ENCODE measurements around the gene TSC1. TPM values are rescaled to one million over a fixed set of nuclear protein-coding genes. Genes with fewer than 3 reads are reported as not detected.

The TSC1 gene
- total and polyA plus RNA-seq, 4 donors, result 8.9 to 61.3 (median 30.2) TPM

DNA sequence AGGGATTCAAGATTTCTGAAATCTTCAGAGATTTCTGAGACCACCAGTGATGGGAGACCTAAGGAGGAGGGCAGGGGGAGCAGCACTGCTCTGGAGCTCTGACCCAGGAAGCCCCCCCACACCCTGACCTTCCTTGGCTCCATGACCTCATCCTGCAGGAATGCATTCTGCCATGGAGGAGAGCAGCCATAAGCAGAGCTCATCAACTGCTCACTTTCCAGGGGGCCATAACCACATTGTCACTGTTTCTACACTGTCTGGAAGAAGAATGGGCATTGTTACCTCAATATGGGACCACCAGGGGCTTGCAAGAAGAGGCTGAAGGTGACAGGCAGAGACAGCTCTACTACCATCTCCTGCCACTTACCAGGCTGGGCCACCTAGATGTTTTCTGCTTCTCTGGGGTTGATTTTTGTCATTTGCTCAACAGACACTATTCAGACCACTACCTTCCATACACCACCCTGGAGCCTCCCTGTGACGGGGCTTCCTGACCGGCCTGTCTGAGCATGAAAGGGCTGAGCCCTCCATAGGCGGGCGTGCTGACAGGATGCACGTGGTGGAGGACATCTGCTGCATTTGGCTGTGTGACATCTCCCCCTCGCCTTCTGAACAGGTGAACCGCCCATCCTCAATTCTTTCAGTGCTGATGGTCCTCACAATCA, 2.3 kb upstream of the TSC1 start:
- intact Hi-C loops (cut with DNase I), result no loop called here

DNA sequence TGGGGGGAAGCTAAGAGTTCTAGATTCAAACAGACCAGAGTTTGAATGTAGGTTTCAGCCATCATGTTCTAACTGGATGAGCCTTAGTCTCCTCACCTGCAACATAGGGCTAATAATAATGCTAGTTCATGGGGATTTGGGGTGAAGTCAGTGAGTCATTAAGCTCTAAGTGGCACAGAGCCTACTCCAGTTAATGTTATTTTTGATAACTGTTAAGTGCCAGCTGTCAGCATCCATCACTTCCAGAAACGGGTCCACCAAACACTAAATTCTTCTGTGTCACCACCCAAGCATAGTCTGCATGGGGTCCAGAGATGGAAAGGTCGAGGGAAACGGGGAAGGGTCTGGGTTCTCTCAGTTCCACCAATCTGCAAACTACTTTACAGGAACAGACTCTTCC, 1.8 kb upstream of the TSC1 start:
- intact Hi-C loops (cut with DNase I), result no loop called here
- whole genome bisulfite sequencing, 2 donors, result 27 to 50% methylated on average over 3 of the region's 3 CpGs

More for the DNA sequence above, 2.3 kb upstream of the TSC1 start:
- no peak overlapping the region for H3K4me3 ChIP-seq (ENCODE audit: low read length in 2 of 2)
- 91 to 94% methylated on average over 7 of the region's 7 CpGs for WGBS, 2 donors
- ATAC-seq (ENCODE audit: low FRiP score), result no peak
- H3K9me3 ChIP-seq (ENCODE audit: control insufficient read depth, low read length), result no peaks in the 10 kb centered on the region
- no peaks in the 10 kb centered on the region for H3K36me3 ChIP-seq (ENCODE audit: control insufficient read depth in 1 of 2, insufficient read depth in 2 of 2, low read length in 1 of 2)
- H3K4me1 ChIP-seq (ENCODE audit: control insufficient read depth in 1 of 2, insufficient read depth in 2 of 2, low read length in 2 of 2), result no peaks in the 10 kb centered on the region
- H3K27ac ChIP-seq (ENCODE audit: low read depth in 1 of 2, low read length in 2 of 2), result no peak overlapping the region
- H3K27me3 ChIP-seq (ENCODE audit: control insufficient read depth in 1 of 2, insufficient read depth in 2 of 2, low read length in 1 of 2), result no peaks in the 10 kb centered on the region
- no peak for DNase-seq

DNA sequence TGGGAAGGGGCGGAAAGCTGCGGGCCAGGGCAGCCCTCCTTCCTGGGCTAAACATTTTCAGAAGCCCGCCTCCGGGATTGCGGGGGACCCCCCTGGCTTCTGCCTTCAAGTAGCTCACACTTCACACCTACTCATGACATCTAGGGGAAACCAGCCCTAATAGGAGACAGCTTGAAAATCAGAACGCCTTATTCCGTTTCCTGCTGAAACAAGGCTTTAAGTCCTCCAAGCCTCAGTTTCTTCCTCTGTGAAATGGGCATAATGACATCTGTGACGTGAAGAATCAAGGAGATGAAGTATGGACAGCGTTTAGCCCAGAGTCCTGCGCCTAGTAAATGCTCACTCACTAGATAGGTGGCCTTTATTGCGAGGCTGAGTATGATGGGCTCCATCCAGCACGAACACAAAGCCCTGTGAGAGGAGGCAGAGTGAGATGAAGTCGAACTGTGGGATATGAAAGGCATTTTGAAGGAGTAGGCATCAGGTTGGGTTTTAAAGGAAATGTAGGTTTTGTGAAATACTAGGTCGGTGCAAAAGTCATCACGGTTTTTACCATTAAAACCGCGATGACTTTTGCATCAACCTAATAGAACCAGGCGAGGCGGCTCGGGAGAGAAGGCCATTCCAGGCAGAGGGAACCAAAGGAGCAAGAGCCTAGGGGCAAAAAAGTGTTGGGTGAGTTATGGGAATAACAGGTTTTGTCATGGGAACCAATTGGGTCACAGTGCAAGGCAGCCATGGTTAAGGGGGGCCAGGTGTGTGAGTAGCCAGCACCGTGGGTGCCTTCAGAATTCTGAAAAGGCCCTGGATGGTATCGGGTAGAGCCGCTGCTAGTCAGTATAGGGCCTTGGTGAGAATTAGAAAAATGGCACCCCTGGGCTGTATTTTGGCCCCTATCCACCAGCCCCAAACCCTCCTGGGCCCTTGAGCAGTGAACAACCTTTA, 1.0 kb upstream of the TSC1 start:
- no peaks in the 10 kb centered on the region for H3K36me3 ChIP-seq (ENCODE audit: control insufficient read depth in 1 of 2, insufficient read depth in 2 of 2, low read length in 1 of 2)
- peak overlapping the region in 1 of 2 donors; percentile 46 for H3K27ac ChIP-seq (ENCODE audit: low read depth in 1 of 2, low read length in 2 of 2)
- intact Hi-C loops (cut with DNase I), result no loop called here
- no peak for DNase-seq
- no peaks in the 10 kb centered on the region for H3K4me1 ChIP-seq (ENCODE audit: control insufficient read depth in 1 of 2, insufficient read depth in 2 of 2, low read length in 2 of 2)
- H3K27me3 ChIP-seq (ENCODE audit: control insufficient read depth in 1 of 2, insufficient read depth in 2 of 2, low read length in 1 of 2), result no peaks in the 10 kb centered on the region
- no peaks in the 10 kb centered on the region for H3K9me3 ChIP-seq (ENCODE audit: control insufficient read depth, low read length)
- ATAC-seq (ENCODE audit: low FRiP score), result no peak
- 68 to 70% methylated on average over 23 of the region's 23 CpGs for WGBS, 2 donors
- peak overlapping the region; percentile 19 to 61 for H3K4me3 ChIP-seq (ENCODE audit: low read length in 2 of 2)

More for the DNA sequence above, 1.8 kb upstream of the TSC1 start:
- Histone ChIP-seq H3K4me1 (ENCODE audit: control insufficient read depth in 1 of 2, insufficient read depth in 2 of 2, low read length in 2 of 2) (no peaks in the 10 kb centered on the region), H3K27me3 (ENCODE audit: control insufficient read depth in 1 of 2, insufficient read depth in 2 of 2, low read length in 1 of 2) (no peaks in the 10 kb centered on the region), H3K36me3 (ENCODE audit: control insufficient read depth in 1 of 2, insufficient read depth in 2 of 2, low read length in 1 of 2) (no peaks in the 10 kb centered on the region), H3K27ac (ENCODE audit: low read depth in 1 of 2, low read length in 2 of 2) (no peak overlapping the region), H3K4me3 (ENCODE audit: low read length in 2 of 2) (no peak overlapping the region), H3K9me3 (ENCODE audit: control insufficient read depth, low read length) (no peaks in the 10 kb centered on the region)
- ATAC-seq (ENCODE audit: low FRiP score) (no peak), DNase-seq (no peak)

DNA sequence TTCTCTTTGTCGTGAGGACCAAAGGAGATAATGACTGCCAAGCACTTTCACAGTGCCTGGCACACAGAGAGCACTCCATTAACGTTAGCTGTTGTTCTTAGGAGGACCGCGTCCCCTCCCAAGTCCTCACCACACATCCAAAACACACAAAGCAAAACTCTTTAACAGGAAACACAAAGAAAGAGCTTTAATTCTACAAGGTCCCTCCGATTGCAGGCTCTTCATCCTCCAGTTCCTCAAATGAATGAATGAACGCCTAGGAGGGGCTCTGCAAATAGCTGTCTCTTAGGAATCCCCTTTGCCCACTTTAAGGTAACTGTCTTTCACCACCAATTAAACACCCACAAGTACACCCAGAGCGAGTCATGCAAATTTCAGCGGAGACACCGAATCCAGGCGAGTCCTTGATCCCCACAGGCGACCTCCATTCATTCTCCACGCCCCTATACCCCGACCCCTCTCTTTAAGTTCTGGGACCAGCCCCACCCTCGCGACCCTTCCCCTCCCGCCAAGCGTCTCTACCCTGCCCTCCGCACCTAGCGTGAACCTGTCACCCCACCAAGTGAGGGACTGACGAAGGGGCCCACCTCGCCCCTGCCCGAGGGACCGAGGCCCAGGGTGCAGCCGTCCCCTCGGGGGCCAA, 644 bp downstream of the TSC1 start:
- H3K36me3 ChIP-seq (ENCODE audit: control insufficient read depth in 1 of 2, insufficient read depth in 2 of 2, low read length in 1 of 2), result no peaks in the 10 kb centered on the region
- H3K4me1 ChIP-seq (ENCODE audit: control insufficient read depth in 1 of 2, insufficient read depth in 2 of 2, low read length in 2 of 2), result no peaks in the 10 kb centered on the region
- ATAC-seq (ENCODE audit: low FRiP score) (peak; percentile 2), DNase-seq (no peak)
- H3K27me3 ChIP-seq (ENCODE audit: control insufficient read depth in 1 of 2, insufficient read depth in 2 of 2, low read length in 1 of 2), result no peaks in the 10 kb centered on the region
- intact Hi-C loops (cut with DNase I), result loop anchor here in 1 of 2 donors (5.0 kb wide), 1 partner anchor 66 kb away; the partner anchor contains the start of genes AK8 and SPACA9
- WGBS, 2 donors, result 1% methylated on average over 25 of the region's 25 CpGs
- H3K9me3 ChIP-seq (ENCODE audit: control insufficient read depth, low read length), result no peaks in the 10 kb centered on the region
- H3K27ac ChIP-seq (ENCODE audit: low read depth in 1 of 2, low read length in 2 of 2), result peak overlapping the region in 1 of 2 donors; percentile 33
- H3K4me3 ChIP-seq (ENCODE audit: low read length in 2 of 2), result peak overlapping the region; percentile 75 to 85

GRCh38 chr9:132942541-132943182, 1.8 kb downstream of the TSC1 start:
- intact Hi-C loops (cut with DNase I), result loop anchor here in 1 of 2 donors (5.0 kb wide), 1 partner anchor 65 kb away; the partner anchor contains the start of genes AK8 and SPACA9
- DNase-seq, result no peak
- Histone ChIP-seq H3K4me3 (ENCODE audit: low read length in 2 of 2) (no peak overlapping the region), H3K4me1 (ENCODE audit: control insufficient read depth in 1 of 2, insufficient read depth in 2 of 2, low read length in 2 of 2) (no peaks in the 10 kb centered on the region), H3K36me3 (ENCODE audit: control insufficient read depth in 1 of 2, insufficient read depth in 2 of 2, low read length in 1 of 2) (no peaks in the 10 kb centered on the region), H3K9me3 (ENCODE audit: control insufficient read depth, low read length) (no peaks in the 10 kb centered on the region), H3K27me3 (ENCODE audit: control insufficient read depth in 1 of 2, insufficient read depth in 2 of 2, low read length in 1 of 2) (no peaks in the 10 kb centered on the region), H3K27ac (ENCODE audit: low read depth in 1 of 2, low read length in 2 of 2) (no peak overlapping the region)
- WGBS, 2 donors, result 52 to 53% methylated on average over 5 of the region's 5 CpGs
- ATAC-seq (ENCODE audit: low FRiP score), result no peak

DNA sequence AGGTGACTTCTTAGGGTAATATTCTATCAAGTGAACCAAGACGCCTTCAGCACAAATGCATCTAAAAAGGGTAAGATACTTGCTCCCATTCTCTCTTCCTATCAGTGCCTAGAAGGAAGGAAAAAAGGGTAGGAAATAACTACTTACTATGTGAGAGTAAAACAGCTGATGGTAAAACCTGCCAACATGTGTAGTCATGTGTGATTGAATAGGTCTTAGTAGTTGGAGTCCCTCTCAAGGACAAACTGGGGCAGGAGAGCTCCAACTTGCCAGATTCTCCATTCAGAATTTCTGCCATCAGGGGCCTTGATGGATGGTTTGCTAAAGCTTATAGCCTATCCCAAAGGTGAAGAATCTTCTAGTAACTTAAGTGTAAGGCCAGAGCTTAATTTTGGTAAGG, 5.2 kb downstream of the TSC1 start:
- no peaks in the 10 kb centered on the region for H3K27me3 ChIP-seq (ENCODE audit: control insufficient read depth in 1 of 2, insufficient read depth in 2 of 2, low read length in 1 of 2)
- no peak overlapping the region for H3K4me3 ChIP-seq (ENCODE audit: low read length in 2 of 2)
- DNase-seq (no peak), ATAC-seq (ENCODE audit: low FRiP score) (no peak)
- H3K9me3 ChIP-seq (ENCODE audit: control insufficient read depth, low read length), result no peaks in the 10 kb centered on the region
- 90 to 92% methylated on average over 1 of the region's 1 CpG for WGBS, 2 donors
- no peaks in the 10 kb centered on the region for H3K4me1 ChIP-seq (ENCODE audit: control insufficient read depth in 1 of 2, insufficient read depth in 2 of 2, low read length in 2 of 2)
- H3K36me3 ChIP-seq (ENCODE audit: control insufficient read depth in 1 of 2, insufficient read depth in 2 of 2, low read length in 1 of 2), result peaks cover 0 to 4% of the 10 kb centered on the region in 2 donors
- intact Hi-C loops (cut with DNase I), result no loop called here
- no peak overlapping the region for H3K27ac ChIP-seq (ENCODE audit: low read depth in 1 of 2, low read length in 2 of 2)

- DNase-seq, result no peak
- no peak overlapping the region for H3K27ac ChIP-seq (ENCODE audit: low read depth in 1 of 2, low read length in 2 of 2)
- ATAC-seq (ENCODE audit: low FRiP score), result no peak
- no peak overlapping the region for H3K4me3 ChIP-seq (ENCODE audit: low read length in 2 of 2)
- H3K27me3 ChIP-seq (ENCODE audit: control insufficient read depth in 1 of 2, insufficient read depth in 2 of 2, low read length in 1 of 2), result no peaks in the 10 kb centered on the region
- H3K4me1 ChIP-seq (ENCODE audit: control insufficient read depth in 1 of 2, insufficient read depth in 2 of 2, low read length in 2 of 2), result no peaks in the 10 kb centered on the region
- intact Hi-C loops (cut with DNase I), result no loop called here
- 93% methylated on average over 7 of the region's 7 CpGs for WGBS, 2 donors
- H3K9me3 ChIP-seq (ENCODE audit: control insufficient read depth, low read length), result no peaks in the 10 kb centered on the region
- H3K36me3 ChIP-seq (ENCODE audit: control insufficient read depth in 1 of 2, insufficient read depth in 2 of 2, low read length in 1 of 2), result peaks cover 0 to 5% of the 10 kb centered on the region in 2 donors
These were observed 6.9 kb downstream of the TSC1 start for GRCh38 chr9:132937463-132937901.

GRCh38 chr9:132935026-132935425, 9.4 kb downstream of the TSC1 start:
- no peak for DNase-seq
- H3K27ac ChIP-seq (ENCODE audit: low read depth in 1 of 2, low read length in 2 of 2), result no peak overlapping the region
- H3K36me3 ChIP-seq (ENCODE audit: control insufficient read depth in 1 of 2, insufficient read depth in 2 of 2, low read length in 1 of 2), result peaks cover 0 to 5% of the 10 kb centered on the region in 2 donors
- intact Hi-C loops (cut with DNase I), result no loop called here
- ATAC-seq (ENCODE audit: low FRiP score), result no peak
- H3K4me1 ChIP-seq (ENCODE audit: control insufficient read depth in 1 of 2, insufficient read depth in 2 of 2, low read length in 2 of 2), result no peaks in the 10 kb centered on the region
- no peaks in the 10 kb centered on the region for H3K27me3 ChIP-seq (ENCODE audit: control insufficient read depth in 1 of 2, insufficient read depth in 2 of 2, low read length in 1 of 2)
- H3K9me3 ChIP-seq (ENCODE audit: control insufficient read depth, low read length), result no peaks in the 10 kb centered on the region
- 87 to 90% methylated on average over 6 of the region's 6 CpGs for WGBS, 2 donors
- no peak overlapping the region for H3K4me3 ChIP-seq (ENCODE audit: low read length in 2 of 2)
